CD4-positive, alpha-beta T cell treated with Interleukin-17A for 1 hour (primary cell): ENCODE data around the gene LRCH1.

ENCODE experiments used
- DNase-seq: peaks from one replicate; pipeline ENCODE4 v3.0.0-alpha.2; 2020

LRCH1 gene

DNA sequence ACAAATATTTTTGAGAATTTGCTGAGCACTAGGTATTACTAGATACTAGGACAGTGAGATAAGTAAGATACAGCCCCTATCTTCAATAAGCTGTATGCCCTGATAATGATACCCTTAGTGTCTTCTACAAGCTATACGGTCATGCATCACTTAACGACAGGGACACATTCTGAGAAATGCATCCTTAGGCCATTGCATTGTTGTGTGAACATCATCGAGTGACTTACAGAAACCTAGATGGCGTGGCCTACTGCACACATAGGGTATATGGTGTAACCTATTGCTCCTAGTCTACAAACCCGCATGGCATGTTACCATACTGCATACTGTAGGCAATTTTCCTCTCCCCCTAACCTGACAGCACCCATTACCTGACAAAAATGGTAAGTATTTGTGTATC is 64.9 kb downstream of the LRCH1 start:
- DNase-seq, result no peak

DNA sequence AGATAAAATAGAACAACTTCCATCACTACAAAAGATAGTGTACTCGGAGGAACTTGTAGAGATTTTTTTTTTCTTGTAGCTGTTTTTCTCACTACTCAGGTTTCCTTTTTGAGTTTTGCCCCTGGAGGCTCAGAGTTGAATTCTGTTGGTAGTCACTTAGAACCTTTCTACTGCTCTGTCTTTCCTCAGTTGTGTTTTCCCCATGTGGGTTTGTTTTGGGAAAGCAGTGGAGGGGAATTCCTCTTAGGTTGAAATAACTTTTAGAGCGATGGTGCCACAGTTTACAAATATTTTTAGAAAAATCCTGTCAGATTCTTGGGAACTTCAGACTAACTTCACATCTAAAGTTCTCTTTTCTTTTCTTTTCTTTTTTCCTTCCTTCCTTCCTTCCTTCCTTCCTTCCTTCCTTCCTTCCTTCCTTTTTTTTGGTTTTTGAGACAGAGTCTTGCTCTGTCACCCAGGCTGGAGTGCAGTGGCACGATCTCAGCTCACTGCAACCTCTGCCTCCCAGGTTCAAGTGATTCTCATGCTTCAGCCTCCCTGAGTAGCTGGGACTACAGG is 65.8 kb downstream of the LRCH1 start:
- no peak for DNase-seq

DNA sequence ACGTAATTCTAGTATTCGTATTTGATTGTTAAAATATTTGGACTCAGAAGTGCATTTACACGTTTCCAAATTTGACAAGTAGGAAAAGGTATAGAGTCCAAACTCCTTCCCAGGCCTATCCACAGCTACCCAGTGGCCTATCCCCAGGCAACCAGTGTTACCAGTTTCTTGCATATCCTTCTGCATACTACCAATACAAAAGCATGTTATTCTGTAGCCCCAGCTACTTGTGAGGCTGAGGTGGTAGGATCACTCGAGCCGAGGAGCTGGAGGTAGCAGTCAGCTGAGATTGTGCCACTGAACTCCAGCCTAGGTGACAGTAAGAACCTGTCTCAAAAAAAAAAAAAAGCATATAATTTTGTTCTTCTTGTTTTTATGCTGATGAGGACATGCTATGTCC is 67.1 kb downstream of the LRCH1 start:
- no peak for DNase-seq

DNA sequence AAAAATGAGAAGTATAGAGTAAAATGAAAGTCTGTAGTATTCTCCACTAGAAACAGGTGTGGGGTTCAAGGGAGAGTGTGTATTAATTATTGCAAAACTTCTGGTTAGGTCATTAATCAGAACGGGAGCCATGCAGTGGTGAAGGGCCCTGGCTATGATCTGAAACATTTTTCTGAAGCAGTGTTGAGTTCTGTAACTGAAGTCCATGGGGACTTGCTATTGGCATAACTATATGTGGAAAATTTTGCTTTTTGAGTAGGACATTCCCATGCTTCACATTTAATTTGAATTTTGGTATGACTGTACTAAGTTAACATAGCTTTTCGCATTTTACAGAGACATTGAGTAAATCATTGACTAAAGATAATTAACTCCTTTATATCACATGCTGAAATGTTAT is 67.5 kb downstream of the LRCH1 start:
- DNase-seq, result no peak

DNA sequence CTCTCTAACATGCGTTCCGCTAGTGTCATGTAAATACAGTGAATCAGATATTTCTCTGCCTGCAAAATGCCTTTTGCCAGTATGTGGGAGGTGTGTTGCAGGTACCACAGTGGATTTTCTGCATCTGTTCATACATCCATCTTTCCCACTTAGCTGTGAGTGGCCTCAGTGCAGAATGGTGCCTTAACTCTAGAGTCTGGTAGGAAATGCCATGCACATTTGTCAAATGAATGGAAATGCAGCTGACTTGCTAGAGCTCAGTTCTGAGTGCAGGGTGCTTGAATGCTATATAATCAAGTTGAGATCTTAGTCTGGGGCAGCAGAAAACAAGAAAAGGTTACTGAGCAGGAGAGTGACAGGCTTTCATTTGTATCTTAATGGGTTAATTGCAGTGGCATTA is 68.2 kb downstream of the LRCH1 start:
- DNase-seq, result no peak

DNA sequence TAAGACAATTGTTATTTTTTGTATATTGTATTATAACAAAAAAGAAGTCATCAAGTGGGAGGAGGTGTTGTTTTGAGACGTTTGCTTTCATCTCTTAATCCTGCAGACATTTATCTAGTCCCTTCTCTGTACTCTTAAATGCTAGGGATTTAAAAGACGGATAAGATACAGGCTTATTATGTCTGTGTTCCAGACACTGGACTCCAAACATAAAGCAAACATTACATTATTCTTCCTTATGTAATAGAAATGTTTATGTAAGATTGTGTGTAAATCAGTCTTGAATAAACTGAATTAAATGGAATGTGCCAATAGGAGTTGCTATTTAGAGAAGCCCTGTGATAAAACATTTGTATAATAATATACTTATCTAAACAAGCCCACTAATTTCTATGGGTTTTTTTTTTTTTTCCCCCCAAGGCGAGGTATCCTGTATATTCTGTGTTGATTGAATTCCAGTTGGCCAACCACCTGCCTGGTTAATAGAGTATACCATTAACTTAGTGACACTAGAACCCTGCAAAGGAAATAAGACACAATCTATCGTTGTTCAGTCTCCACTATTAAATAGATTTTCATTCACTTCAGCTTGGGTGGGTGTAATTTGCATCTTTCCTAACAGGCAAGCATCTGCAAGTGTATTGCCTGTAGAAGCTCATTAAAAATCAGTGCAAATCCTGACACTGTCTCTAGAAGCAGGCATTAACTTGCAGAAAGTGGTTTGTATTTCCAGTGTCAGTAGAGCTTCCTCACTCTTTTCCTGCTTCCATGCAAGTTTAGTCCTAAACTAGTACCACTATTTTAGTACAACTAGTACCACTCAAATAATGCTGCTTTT is 69.0 kb downstream of the LRCH1 start:
- no peak for DNase-seq

DNA sequence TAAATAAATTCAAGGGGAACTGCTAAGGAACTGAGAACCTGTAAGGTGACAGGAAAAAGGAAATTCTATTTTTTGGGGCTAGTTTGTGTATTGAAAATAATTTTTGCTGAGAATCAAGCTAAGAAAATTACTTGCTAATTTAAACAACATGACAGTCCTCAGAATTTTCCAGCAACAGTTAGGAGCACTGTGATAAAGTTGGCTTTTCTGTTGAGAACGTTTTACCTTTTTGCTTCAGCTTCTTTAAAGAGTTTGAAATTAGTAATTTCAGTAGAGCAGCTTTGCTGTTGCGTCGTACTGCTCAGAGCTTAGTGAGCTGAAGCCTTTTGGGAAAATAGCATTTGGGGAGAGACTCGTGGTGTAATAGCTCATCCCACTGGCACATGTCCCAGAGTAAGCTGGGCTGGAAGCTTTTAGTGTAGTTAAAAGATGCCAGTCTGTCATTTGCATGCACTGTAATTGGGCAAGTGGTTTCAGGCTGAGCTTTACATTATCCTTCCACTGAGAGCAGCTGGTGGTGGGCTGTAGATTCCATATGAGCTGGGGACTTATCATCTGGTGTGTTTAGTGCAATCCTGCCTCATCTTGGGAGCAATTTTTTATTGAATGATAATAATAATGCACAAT is 69.8 kb downstream of the LRCH1 start:
- no peak for DNase-seq

DNA sequence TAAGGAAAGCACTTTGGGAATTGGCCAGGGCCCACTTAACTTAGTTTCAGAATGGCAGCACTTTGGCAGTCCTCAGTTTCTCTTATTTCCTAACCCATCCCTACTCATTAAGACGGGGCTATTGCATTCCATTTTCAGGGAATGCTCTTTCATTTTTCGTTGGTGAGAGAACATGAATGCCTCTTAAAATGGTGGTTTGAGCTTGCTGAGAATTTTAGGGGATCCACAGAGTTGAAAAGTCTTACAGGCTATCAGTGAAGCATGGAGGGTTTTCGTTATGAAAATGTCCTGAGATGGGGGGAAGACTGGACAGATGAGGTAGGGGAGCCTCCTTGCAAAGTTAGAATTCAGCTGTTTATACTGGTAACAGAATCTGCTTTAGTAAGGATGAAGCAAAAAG is 71.4 kb downstream of the LRCH1 start:
- no peak for DNase-seq

DNA sequence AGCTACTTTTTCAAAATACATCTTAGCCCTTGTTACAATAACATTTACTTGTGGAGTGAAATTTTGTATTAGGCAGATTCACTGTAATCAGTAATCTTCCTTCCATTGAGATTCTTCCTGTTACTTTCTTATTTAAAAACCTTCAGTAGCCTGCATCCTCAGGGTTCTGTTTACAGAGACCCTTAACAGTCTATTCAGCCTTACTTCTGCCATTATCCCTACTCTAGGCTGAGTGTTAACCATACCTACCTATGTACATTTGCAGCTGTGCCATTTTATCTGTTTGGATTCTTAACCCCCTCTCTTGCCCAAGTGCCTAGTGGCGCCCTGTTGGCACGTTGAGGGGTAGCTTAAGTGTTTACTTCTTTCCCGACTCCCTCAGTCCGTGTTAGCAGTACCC is 71.9 kb downstream of the LRCH1 start:
- no peak for DNase-seq

DNA sequence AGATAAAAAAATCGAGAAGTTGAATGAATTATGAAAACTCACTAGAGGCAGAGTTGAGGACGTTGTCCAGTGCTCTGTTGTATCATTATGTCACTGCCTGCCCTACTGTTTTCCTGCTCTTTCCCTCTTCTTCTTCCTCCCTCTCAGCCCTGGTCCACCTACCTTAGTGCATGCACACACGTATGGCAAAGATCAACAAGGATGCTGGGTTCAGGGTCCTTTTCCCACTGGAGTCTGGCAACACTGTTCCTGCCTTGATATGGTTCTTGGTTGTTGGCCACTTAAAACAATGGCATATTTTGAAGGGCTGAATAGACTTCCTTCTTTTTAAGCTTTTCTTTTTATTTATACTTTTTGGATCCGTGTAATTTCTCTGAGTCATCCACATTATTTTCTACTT is 74.5 kb downstream of the LRCH1 start:
- DNase-seq, result no peak

DNA sequence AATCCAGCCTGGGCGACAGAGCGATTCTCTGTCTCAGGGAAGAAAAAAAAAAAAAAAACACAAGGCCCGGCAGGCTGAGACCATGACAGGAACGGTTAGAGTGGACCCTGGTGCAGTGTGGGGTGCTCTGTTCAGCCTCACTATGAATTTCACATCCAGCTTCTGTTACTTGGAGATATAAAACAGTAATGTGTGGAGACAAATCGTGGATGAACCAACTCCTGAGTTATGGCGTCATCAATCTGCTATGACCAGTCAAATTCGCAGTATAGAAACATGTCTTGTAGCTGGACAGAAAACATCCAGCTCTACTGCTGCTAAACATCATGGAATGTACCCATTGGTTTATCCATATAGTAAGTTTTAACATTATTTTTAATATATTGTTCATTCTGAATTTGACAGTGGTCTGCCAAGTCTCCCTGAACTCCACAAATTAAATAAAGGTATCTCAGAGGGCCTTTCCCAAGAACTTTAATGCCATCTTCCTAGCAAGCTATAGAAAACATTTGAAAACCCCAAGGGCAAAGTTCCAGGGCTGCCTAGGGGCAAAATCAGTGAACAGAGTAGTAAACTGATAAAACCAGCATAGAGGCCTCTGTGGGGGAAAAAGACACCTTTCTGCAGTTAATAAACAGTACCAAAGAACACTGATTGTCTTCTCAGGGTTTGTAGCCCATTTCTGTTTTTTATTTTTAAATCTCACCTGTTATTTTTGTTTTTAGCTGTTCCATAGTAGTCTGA is 75.8 kb downstream of the LRCH1 start:
- DNase-seq, result no peak

DNA sequence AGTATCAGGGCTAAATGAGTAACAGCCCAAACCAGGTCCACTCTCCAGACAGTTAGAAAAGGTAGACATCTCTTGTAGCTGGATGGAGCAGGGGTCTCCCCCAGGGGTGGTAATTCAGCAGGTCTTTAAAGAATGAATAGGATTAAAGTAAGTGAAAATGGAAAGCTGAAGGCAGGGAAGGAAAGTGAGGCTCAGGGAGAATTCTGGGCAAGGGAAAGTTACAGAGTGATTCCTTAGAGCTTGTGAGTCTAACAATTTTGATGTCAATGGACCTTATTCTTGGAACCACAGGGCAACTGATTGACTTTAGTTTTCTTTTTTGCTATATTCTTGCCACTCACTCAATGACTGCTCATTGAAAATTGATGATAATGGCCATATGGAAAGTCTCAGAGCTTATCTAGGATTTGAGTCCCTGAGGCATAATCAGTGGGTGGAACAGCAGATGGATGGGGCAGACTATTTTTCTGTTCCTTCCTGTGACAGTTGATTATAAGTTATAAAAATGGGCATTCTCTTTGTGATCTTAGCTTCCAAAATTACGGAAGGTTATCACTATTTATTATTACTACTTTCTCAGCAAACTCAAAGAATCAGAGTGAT is 76.9 kb downstream of the LRCH1 start:
- no peak for DNase-seq

DNA sequence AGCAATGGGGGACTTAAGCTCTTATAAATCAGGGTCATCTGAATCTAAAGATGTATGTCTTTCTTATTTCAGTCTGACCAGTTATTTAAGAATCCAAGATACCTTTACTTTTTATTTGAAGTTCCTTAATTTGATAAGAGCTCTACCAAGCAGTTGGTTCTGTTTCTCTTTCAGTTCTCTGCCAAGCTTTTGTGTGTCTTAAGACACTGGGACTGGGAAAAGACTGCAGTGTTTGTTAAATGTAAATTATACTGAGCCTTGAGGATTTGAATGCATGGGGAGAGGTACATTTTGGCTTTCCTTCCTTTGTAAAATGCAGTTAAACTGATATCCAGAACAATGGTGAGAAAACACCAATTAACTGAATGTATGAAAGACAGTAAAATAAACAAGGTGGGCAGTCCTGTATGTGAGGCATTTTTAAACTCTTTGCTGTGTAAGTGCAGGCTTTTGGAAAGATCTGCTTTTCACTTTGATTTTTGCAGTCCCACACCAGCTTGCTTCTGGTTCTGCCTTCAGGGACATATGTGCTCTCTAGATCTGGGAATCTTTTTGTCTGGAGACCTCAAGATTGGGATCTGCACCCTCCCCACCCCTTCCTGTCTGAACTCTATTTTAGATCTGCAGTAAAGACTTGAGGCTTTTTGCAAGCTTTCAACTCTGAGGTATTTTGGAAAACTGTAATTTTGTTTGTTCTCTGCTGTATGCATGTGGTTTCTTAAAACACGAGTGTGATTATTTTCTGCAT is 77.6 kb downstream of the LRCH1 start:
- no peak for DNase-seq

DNA sequence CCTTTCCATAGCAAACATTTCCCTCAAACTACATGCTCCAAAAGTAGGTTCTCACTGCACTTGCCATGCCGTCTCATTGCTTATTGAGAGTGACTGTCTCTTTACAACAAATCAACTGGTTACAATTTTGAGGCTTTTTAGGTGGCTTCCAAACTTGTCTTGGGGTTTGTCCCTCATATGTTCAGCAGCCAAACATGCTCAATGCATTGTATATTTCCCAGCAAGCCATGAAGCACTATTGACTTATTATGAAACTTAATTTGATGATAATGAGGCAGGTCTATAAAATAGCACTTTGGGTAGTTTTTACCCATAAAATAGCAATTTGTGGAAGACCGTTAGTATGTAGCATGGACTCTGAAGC is 78.2 kb downstream of the LRCH1 start:
- DNase-seq, result no peak

DNA sequence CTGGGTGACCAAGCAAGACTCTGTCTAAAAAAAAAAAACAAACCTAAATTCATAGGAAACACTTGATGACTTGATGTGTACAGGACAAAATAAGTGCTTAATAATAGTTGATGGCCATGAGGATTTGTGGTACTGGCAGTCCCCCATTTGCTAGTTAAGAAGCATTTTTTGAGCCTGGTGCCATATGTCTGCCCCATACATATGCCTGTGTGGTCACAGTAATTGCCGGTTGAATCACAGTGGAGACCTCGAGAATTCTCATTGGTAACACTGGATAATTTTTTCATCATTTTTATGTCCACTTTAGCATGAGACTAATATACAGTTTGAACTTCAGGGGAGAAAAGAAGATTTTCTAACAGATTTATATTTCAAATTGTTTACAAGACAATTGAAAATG is 79.2 kb downstream of the LRCH1 start:
- no peak for DNase-seq

DNA sequence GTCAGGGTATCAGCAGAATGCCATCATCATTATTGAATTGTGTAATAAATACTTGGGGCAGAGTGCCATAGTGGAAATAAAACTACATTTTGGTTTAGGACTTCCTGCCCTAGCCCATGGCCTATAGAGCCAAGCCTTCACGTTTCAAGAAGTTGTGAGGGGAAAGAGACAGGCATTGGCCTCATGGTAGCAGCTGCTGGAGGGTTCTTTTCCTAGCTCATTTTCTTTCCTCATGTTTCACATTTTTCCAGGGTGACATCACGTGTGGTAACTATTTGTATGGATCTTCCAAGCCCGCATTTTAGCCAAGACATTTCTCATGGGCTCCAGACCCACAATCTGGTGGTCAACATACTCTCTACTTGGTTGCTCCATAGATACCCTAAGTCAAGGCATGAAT is 80.4 kb downstream of the LRCH1 start:
- no peak for DNase-seq

DNA sequence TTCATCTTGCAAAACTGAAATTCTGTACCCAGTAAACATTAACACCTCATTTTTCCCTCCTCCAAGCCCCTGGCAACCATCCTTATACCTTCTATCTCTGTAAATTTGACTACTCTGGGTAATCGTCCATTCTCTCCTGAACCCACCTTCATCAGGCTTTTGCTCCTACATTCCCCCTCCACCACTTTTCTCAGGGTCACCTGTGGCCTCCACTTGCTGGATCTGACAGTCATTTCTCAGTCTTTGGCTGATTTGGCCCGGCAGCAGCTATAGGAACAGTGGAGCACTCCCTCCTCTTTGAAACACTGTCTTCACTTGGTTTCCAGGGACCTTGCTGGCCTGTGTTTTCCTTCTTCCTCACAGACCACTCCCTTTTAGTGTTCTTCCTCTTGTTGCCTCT is 83.5 kb downstream of the LRCH1 start:
- DNase-seq, result no peak

DNA sequence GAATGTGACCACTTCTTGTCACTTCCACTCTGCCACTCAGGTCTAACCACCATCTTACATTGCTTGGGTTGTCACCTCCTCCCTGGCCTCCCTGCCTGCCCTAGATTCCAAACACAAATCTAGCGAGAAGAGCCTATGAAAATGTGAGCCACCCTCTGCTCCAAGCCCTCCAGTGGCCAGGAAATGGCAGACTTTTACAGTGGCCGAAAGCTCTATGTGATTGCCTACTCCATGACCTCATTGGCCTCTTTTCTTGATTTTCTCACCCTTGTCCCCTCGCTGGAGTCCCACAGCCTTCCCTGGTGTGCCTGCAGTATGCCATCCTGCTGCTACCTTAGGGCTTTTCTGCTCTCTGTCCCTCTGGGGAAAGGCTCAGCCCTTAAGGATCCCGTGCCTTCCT is 84.2 kb downstream of the LRCH1 start:
- DNase-seq, result no peak

DNA sequence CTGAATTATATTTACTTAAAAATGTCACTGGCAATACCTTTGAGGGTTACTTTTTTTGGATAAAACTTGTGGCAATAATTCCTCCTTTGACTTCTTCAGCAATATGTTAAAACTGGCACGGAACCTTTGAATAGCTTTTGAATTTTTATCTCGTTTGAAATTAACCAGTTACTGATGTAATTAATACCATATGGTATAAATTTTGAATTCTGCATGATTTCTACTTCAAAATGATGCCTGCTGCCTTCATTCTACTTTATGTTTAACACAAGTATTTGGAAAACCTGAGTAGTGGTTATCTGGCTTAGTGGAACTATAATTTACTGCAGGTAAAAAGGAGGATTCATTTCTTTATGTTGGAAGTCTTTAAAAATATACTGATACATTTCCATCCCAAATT is 85.3 kb downstream of the LRCH1 start:
- no peak for DNase-seq

DNA sequence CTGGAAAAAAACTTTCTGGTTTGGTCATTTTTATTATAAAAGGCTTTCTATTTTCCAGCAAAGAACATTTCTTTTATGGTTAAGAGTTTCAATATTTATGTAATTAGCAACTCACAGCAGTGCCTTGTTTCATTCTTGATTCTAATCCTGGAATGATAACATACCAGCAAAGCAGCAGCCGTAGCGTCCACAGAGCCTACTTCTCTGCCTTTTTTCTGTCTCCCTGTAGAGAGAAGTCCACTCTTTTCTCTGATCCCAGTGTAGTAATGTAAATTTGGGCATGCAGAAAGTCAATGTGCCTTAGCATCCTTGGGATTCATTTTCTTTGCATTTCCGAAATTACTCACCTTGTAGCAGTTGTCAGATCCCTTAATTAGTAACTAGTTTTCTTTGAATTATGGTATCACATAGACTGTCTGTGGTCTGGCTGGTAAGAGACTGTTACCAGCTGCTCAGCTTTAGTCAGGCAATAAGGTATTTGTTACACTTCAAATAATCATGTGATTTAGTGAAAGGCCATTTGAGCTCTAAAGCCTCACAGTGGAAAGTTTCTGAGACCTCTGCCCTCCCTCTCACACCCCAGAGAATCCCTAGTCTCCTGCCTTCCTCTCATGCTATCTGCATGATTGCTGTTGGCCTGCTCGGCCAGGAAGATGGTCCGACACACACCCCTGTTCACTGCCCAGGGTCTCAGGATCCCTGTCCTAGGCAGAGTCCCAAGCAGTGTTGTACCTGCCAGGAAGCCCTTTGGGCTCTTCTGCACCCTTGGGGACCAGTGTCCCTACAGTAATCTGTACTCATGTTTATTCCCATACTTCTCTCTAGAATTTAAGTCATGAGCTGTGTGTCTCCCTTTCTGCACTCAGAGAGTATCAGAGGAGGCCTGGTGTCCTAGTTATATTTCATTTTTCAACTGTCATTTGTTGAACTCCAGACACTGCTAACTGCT is 86.3 kb downstream of the LRCH1 start:
- no peak for DNase-seq

DNA sequence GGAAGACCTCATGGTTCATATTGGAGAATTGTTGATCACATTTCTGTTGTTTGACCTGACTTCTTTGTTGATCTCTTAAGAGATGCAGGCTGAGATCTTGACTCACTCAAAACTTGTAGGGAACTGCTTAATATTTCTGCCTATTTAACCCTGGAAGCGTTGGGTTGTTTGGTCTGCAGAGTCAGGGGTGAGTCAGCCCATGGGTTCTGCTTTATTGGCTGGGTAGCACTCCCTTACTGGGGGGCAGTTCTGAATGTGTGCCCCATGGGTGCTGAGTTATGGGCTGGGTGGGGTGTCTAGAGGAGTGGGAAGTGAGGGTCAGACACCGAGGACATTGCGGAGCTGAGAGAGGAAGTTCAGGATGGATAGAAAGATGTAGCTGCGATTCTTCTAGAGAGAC is 87.9 kb downstream of the LRCH1 start:
- DNase-seq, result no peak
